Muscle of leg (tissue), 11 donors: ENCODE data around the gene PTDSS2. TPM values are rescaled to one million over a fixed set of nuclear protein-coding genes. Genes with fewer than 3 reads are reported as not detected.

Experiments used
- DNase-seq: peaks from one replicate; pipeline ENCODE4 v3.0.0; 2013
- H3K27ac ChIP-seq: one replicate; pipeline ENCODE4 v1.5.1; 2013; ENCODE audit warnings: mild to moderate bottlenecking, low read length, control low read depth
- H3K27me3 ChIP-seq: one replicate; pipeline ENCODE4 v1.6.1; 2013; ENCODE audit warnings: low read length; ENCODE audit not compliant: control insufficient read depth, insufficient read depth
- H3K36me3 ChIP-seq: one replicate; pipeline ENCODE4 v1.6.1; 2013; ENCODE audit warnings: low read length; ENCODE audit not compliant: control insufficient read depth, insufficient read depth
- H3K4me1 ChIP-seq: one replicate; pipeline ENCODE4 v1.6.1; 2013; ENCODE audit warnings: low read length; ENCODE audit not compliant: control insufficient read depth, insufficient read depth
- H3K4me3 ChIP-seq: one replicate; pipeline ENCODE4 v1.5.1; 2013; ENCODE audit warnings: low read length, control low read depth
- H3K9me3 ChIP-seq: replicated peaks from 2 replicates; pipeline ENCODE4 v1.6.1; 2013; ENCODE audit warnings: low read depth, low read length; ENCODE audit not compliant: control insufficient read depth
- whole genome bisulfite sequencing: methylation state at CpG from one replicate; pipeline ENCODE4 v1.1.5; 2013; ENCODE audit warnings: missing lambda C conversion rate; ENCODE audit not compliant: insufficient coverage; 5-methylcytosine and 5-hydroxymethylcytosine counted together
- polyA plus RNA-seq, 8 donors: library from polyadenylated mRNA; unstranded; fragments of 120-200 nt; gene quantifications; one replicate each; pipeline versions ENCODE4 v1.2.1 to v1.2.3, GENCODE V29; 2013; ENCODE audit warnings: inconsistent platforms in 1 of 8, low replicate concordance in 1 of 8; ENCODE audit not compliant: insufficient read length in 8 of 8, insufficient read depth in 1 of 8
- total RNA-seq: library from RNA; stranded (reverse); fragments of 120-200 nt; gene quantifications from one replicate; pipeline ENCODE4 v1.2.4, GENCODE V29; 2013

The PTDSS2 gene
- total and polyA plus RNA-seq, 9 donors: 19.4 to 47.2 (median 29.9) TPM

- H3K4me1 ChIP-seq: peaks cover 44% of the 10 kb centered on the region
- no peaks in the 10 kb centered on the region for H3K9me3 ChIP-seq
- 42% methylated on average over 19 of the region's 19 CpGs for WGBS
- H3K36me3 ChIP-seq: peaks cover 11% of the 10 kb centered on the region
- peak overlapping the region; percentile 19 for H3K4me3 ChIP-seq
- H3K27me3 ChIP-seq: peaks cover 37% of the 10 kb centered on the region
- no peak for DNase-seq
- H3K27ac ChIP-seq: no peak overlapping the region
Measured at GRCh38 chr11:537622-538430, 87.7 kb downstream of the PTDSS2 start.

GRCh38 chr11:538431-539051 lies 88.5 kb downstream of the PTDSS2 start:
- no peak for DNase-seq
- peaks cover 37% of the 10 kb centered on the region for H3K27me3 ChIP-seq
- H3K4me3 ChIP-seq: no peak overlapping the region
- H3K36me3 ChIP-seq: peaks cover 4% of the 10 kb centered on the region
- WGBS: 88% methylated on average over 18 of the region's 20 CpGs
- H3K9me3 ChIP-seq: no peaks in the 10 kb centered on the region
- H3K4me1 ChIP-seq: peaks cover 37% of the 10 kb centered on the region
- H3K27ac ChIP-seq: no peak overlapping the region

- no peaks in the 10 kb centered on the region for H3K36me3 ChIP-seq
- H3K27ac ChIP-seq: no peak overlapping the region
- H3K4me1 ChIP-seq: peaks cover 24% of the 10 kb centered on the region
- no peak for DNase-seq
- no peaks in the 10 kb centered on the region for H3K9me3 ChIP-seq
- peaks cover 37% of the 10 kb centered on the region for H3K27me3 ChIP-seq
- no peak overlapping the region for H3K4me3 ChIP-seq
- 71% methylated on average over 8 of the region's 8 CpGs for WGBS
Measured at GRCh38 chr11:539971-540481, 89.9 kb downstream of the PTDSS2 start.

Other genes starting within 250 kb of the PTDSS2 start
- 15.0 TPM for gene BET1L, start 242.9 kb upstream of the PTDSS2 start, total RNA-seq
- 10 to 100 TPM; 28.5 to 43.9 (median 35.8) TPM for gene BET1L, start 242.9 kb upstream of the PTDSS2 start, polyA plus RNA-seq
- 58.2 TPM for gene RIC8A, start 242.6 kb upstream of the PTDSS2 start, total RNA-seq
- gene RIC8A, start 242.6 kb upstream of the PTDSS2 start, polyA plus RNA-seq: 10 to 100 TPM; 59.5 to 85.4 (median 72.0) TPM
- 13.7 TPM for gene SIRT3, start 213.9 kb upstream of the PTDSS2 start, total RNA-seq
- gene SIRT3, start 213.9 kb upstream of the PTDSS2 start, polyA plus RNA-seq: 10 to 100 TPM; 17.4 to 27.1 (median 23.9) TPM
- gene PSMD13, start 213.3 kb upstream of the PTDSS2 start, total RNA-seq: 82.6 TPM
- 100 to 1,000 TPM in 5 of 8 donors, 10 to 100 TPM in 3; 91.7 to 115 (median 107) TPM for gene PSMD13, start 213.3 kb upstream of the PTDSS2 start, polyA plus RNA-seq
- gene NLRP6, start 171.9 kb upstream of the PTDSS2 start, total RNA-seq: 0.04 TPM
- 1 to 10 TPM in 1 of 8 donors, under 1 TPM in 3, not detected in 4; 0.04 to 1.1 (median 0.23) TPM for gene NLRP6, start 171.9 kb upstream of the PTDSS2 start, polyA plus RNA-seq
- 14.1 TPM for gene PGGHG, start 161.2 kb upstream of the PTDSS2 start, total RNA-seq
- 10 to 100 TPM in 3 of 8 donors, 1 to 10 TPM in 5; 9.2 to 13.9 (median 9.9) TPM for gene PGGHG, start 161.2 kb upstream of the PTDSS2 start, polyA plus RNA-seq
- gene IFITM5, start 150.8 kb upstream of the PTDSS2 start, total RNA-seq: not detected
- gene IFITM5, start 150.8 kb upstream of the PTDSS2 start, polyA plus RNA-seq: not detected
- 48.1 TPM for gene IFITM2, start 142.5 kb upstream of the PTDSS2 start, total RNA-seq
- 100 to 1,000 TPM in 2 of 8 donors, 10 to 100 TPM in 6; 60.8 to 130 (median 84.3) TPM for gene IFITM2, start 142.5 kb upstream of the PTDSS2 start, polyA plus RNA-seq
- gene IFITM1, start 136.2 kb upstream of the PTDSS2 start, total RNA-seq: 24.6 TPM
- 10 to 100 TPM; 19.8 to 33.3 (median 24.3) TPM for gene IFITM1, start 136.2 kb upstream of the PTDSS2 start, polyA plus RNA-seq
- 80.4 TPM for gene IFITM3, start 129.4 kb upstream of the PTDSS2 start, total RNA-seq
- gene IFITM3, start 129.4 kb upstream of the PTDSS2 start, polyA plus RNA-seq: 100 to 1,000 TPM; 220 to 363 (median 280) TPM
- 14.4 TPM for gene B4GALNT4, start 80.8 kb upstream of the PTDSS2 start, total RNA-seq
- 10 to 100 TPM; 12.9 to 34.1 (median 21.7) TPM for gene B4GALNT4, start 80.8 kb upstream of the PTDSS2 start, polyA plus RNA-seq
- gene PKP3, start 56.1 kb upstream of the PTDSS2 start, total RNA-seq: 0.13 TPM
- 10 to 100 TPM in 1 of 8 donors, 1 to 10 TPM in 1, under 1 TPM in 6; 0.16 to 10.5 (median 0.61) TPM for gene PKP3, start 56.1 kb upstream of the PTDSS2 start, polyA plus RNA-seq
- 16.5 TPM for gene SIGIRR, start 35.3 kb upstream of the PTDSS2 start, total RNA-seq
- gene SIGIRR, start 35.3 kb upstream of the PTDSS2 start, polyA plus RNA-seq: 10 to 100 TPM in 7 of 8 donors, 1 to 10 TPM in 1; 9.4 to 26.3 (median 15.5) TPM
- 0.09 TPM for gene ANO9, start 8.3 kb upstream of the PTDSS2 start, total RNA-seq
- gene ANO9, start 8.3 kb upstream of the PTDSS2 start, polyA plus RNA-seq: 1 to 10 TPM in 3 of 8 donors, under 1 TPM in 5; 0.23 to 5.6 (median 0.37) TPM
- gene RNH1, start 57.0 kb downstream of the PTDSS2 start, total RNA-seq: 89.5 TPM
- 100 to 1,000 TPM in 4 of 8 donors, 10 to 100 TPM in 4; 89.6 to 107 (median 99.6) TPM for gene RNH1, start 57.0 kb downstream of the PTDSS2 start, polyA plus RNA-seq
- 90.4 TPM for gene HRAS, start 85.3 kb downstream of the PTDSS2 start, total RNA-seq
- 100 to 1,000 TPM in 5 of 8 donors, 10 to 100 TPM in 3; 78.8 to 143 (median 119) TPM for gene HRAS, start 85.3 kb downstream of the PTDSS2 start, polyA plus RNA-seq
- gene LRRC56, start 87.2 kb downstream of the PTDSS2 start, total RNA-seq: 2.0 TPM
- 1 to 10 TPM; 1.7 to 8.4 (median 5.9) TPM for gene LRRC56, start 87.2 kb downstream of the PTDSS2 start, polyA plus RNA-seq
- 0.22 TPM for gene LMNTD2, start 110.5 kb downstream of the PTDSS2 start, total RNA-seq
- gene LMNTD2, start 110.5 kb downstream of the PTDSS2 start, polyA plus RNA-seq: 1 to 10 TPM in 2 of 8 donors, under 1 TPM in 6; 0.25 to 1.5 (median 0.62) TPM
- gene RASSF7, start 110.7 kb downstream of the PTDSS2 start, total RNA-seq: 2.3 TPM
- gene RASSF7, start 110.7 kb downstream of the PTDSS2 start, polyA plus RNA-seq: 1 to 10 TPM; 2.3 to 4.4 (median 2.6) TPM
- 13.1 TPM for gene PHRF1, start 126.2 kb downstream of the PTDSS2 start, total RNA-seq
- 10 to 100 TPM; 16.0 to 23.1 (median 20.2) TPM for gene PHRF1, start 126.2 kb downstream of the PTDSS2 start, polyA plus RNA-seq
- 11.3 TPM for gene IRF7, start 165.7 kb downstream of the PTDSS2 start, total RNA-seq
- 10 to 100 TPM in 3 of 8 donors, 1 to 10 TPM in 5; 7.8 to 14.7 (median 9.6) TPM for gene IRF7, start 165.7 kb downstream of the PTDSS2 start, polyA plus RNA-seq
- gene CDHR5, start 174.7 kb downstream of the PTDSS2 start, total RNA-seq: 0.75 TPM
- 10 to 100 TPM in 1 of 8 donors, 1 to 10 TPM in 6, under 1 TPM in 1; 0.65 to 33.7 (median 1.4) TPM for gene CDHR5, start 174.7 kb downstream of the PTDSS2 start, polyA plus RNA-seq
- 55.2 TPM for gene SCT, start 176.9 kb downstream of the PTDSS2 start, total RNA-seq
- gene SCT, start 176.9 kb downstream of the PTDSS2 start, polyA plus RNA-seq: 100 to 1,000 TPM in 2 of 8 donors, 10 to 100 TPM in 6; 37.0 to 126 (median 66.4) TPM
- gene DRD4, start 187.0 kb downstream of the PTDSS2 start, total RNA-seq: 0.22 TPM
- 1 to 10 TPM in 2 of 8 donors, under 1 TPM in 6; 0.18 to 2.0 (median 0.83) TPM for gene DRD4, start 187.0 kb downstream of the PTDSS2 start, polyA plus RNA-seq
- gene DEAF1, start 244.9 kb downstream of the PTDSS2 start, total RNA-seq: 22.7 TPM
- gene DEAF1, start 244.9 kb downstream of the PTDSS2 start, polyA plus RNA-seq: 10 to 100 TPM; 29.3 to 38.9 (median 31.7) TPM
- gene TMEM80, start 245.5 kb downstream of the PTDSS2 start, total RNA-seq: 11.8 TPM
- 10 to 100 TPM; 10.1 to 26.0 (median 20.1) TPM for gene TMEM80, start 245.5 kb downstream of the PTDSS2 start, polyA plus RNA-seq